Aorta (tissue), 5 donors: ENCODE results near the gene TRIM49D1. TPM values are rescaled to one million over a fixed set of nuclear protein-coding genes. Genes with fewer than 3 reads are reported as not detected.
"Not testable (repeated sequence)": the region's sequence is repeated elsewhere in the genome, so short reads cannot be mapped to it uniquely, and the experiment has no call there.

Source experiments
- ATAC-seq: fragments of 200-7000 bp; cut with Tn5 transposase; one replicate; pipeline ENCODE4 v1.9.1; 2022; ENCODE audit warnings: moderate library complexity; ENCODE audit not compliant: low FRiP score
- DNase-seq, 2 donors: peaks; one replicate each; pipeline ENCODE4 v3.0.0-alpha.2; 2020
- H3K27ac ChIP-seq, 2 donors: one replicate each; pipeline ENCODE4 v1.5.1; 2013; ENCODE audit warnings: low read length in 2 of 2, mild to moderate bottlenecking in 2 of 2, moderate library complexity in 2 of 2, control low read depth in 1 of 2, inconsistent platforms in 1 of 2, low read depth in 1 of 2
- H3K27me3 ChIP-seq, 2 donors: one replicate each; pipeline ENCODE4 v1.6.1; 2013; ENCODE audit warnings: control low read depth in 1 of 2, low read length in 1 of 2, mild to moderate bottlenecking in 1 of 2, moderate library complexity in 1 of 2; ENCODE audit not compliant: insufficient read depth in 2 of 2, control insufficient read depth in 1 of 2
- H3K36me3 ChIP-seq, 2 donors: one replicate each; pipeline ENCODE4 v1.6.1; 2013; ENCODE audit warnings: control low read depth in 1 of 2, low read length in 1 of 2, mild to moderate bottlenecking in 1 of 2; ENCODE audit not compliant: insufficient read depth in 2 of 2, control insufficient read depth in 1 of 2
- H3K4me1 ChIP-seq, 2 donors: one replicate each; pipeline ENCODE4 v1.6.1; 2013; ENCODE audit warnings: low read length in 2 of 2, control low read depth in 1 of 2, mild to moderate bottlenecking in 1 of 2, moderate library complexity in 1 of 2; ENCODE audit not compliant: insufficient read depth in 2 of 2, control insufficient read depth in 1 of 2
- H3K4me3 ChIP-seq, 2 donors: one replicate each; pipeline ENCODE4 v1.5.1; 2013; ENCODE audit warnings: low read length in 2 of 2, control low read depth in 1 of 2, mild to moderate bottlenecking in 1 of 2
- H3K9me3 ChIP-seq: one replicate; pipeline ENCODE4 v1.6.1; 2013; ENCODE audit warnings: mild to moderate bottlenecking, low read length; ENCODE audit not compliant: control insufficient read depth
- WGBS, 2 donors: extraction: QIAGEN DNeasy Blood & Tissue Kit; methylation state at CpG; one replicate each; pipeline ENCODE4 v1.1.7; 2013; 5-methylcytosine and 5-hydroxymethylcytosine counted together
- intact Hi-C, 2 donors: fragments of 100-400 bp; cut with DNase I; formaldehyde crosslinking; loops; one replicate each; pipeline versions ENCODE4 v1.14.2 to v1.15.0; 2022
- long read RNA-seq, 2 donors: library from polyadenylated mRNA; unstranded; transcript quantifications; one replicate each; pipeline ENCODE4 v2.0.0, GENCODE V29; 2020 to 2021
- polyA plus RNA-seq, 2 donors: library from polyadenylated mRNA; stranded (reverse); fragments of 200-250 nt; gene quantifications; one replicate each; pipeline ENCODE4 v1.2.3, GENCODE V29; 2013
- total RNA-seq, 2 donors: library from RNA; stranded (reverse); fragmentation: NEBNext Ultra II Directional; extraction: Animal tissue kit (Norgen Biotek cat#: 25700); gene quantifications; one replicate each; pipeline ENCODE4 v1.2.1, GENCODE V29; 2021
- donor health status: healthy with polysubstance abuse.
- donor health status: Bipolar disorder and iron deficiency.
- donor health status: DM: no; HTN: no; CAD: no.
- donor health status: DM: no; HTN: no; CAD: no.
- donor health status: DM: yes; HTN: yes; CAD: no.

The TRIM49D1 gene
- total RNA-seq (not detected), polyA plus RNA-seq (not detected)
- long read RNA-seq, donor 1 = 0 reads
- long read RNA-seq, donor 2 = 0 reads

GRCh38 chr11:89922195-89922660, at the start of gene TRIM49D1:
Gene TRIM49D1 (minus strand): TSS chr11:89922245. CDS start chr11:89917710, 4,535 bp downstream.
- Histone ChIP-seq H3K27me3 (no peaks in the 10 kb centered on the region), H3K4me3 (no peak within 1 kb of the TSS), H3K9me3 (no peaks in the 10 kb centered on the region), H3K4me1 (no peaks in the 10 kb centered on the region), H3K36me3 (no peaks in the 10 kb centered on the region), H3K27ac (no peak within 1 kb of the TSS)
- DNase-seq (no peak), ATAC-seq (no peak)
- WGBS, 2 donors = 52 to 54% methylated on average over 3 of the region's 3 CpGs
- intact Hi-C loops = no loop called here

- DNase-seq, H3K4me3 ChIP-seq, H3K4me1 ChIP-seq, H3K9me3 ChIP-seq, ATAC-seq, intact Hi-C loops, H3K36me3 ChIP-seq, H3K27ac ChIP-seq, H3K27me3 ChIP-seq: not testable (repeated sequence)
- WGBS, 2 donors = no CpG with 5 or more reads among the region's 4 CpGs
Measured at GRCh38 chr11:89965737-89966136, 43.7 kb upstream of the TRIM49D1 start, which contains the start of gene TRIM64. Gene TRIM64 (plus strand): TSS chr11:89966037. CDS start chr11:89968504, 2,467 bp downstream.

- H3K36me3 ChIP-seq, H3K4me1 ChIP-seq, H3K9me3 ChIP-seq, DNase-seq, H3K27ac ChIP-seq, intact Hi-C loops, ATAC-seq, H3K4me3 ChIP-seq, H3K27me3 ChIP-seq: not testable (repeated sequence)
- WGBS, 2 donors = 88 to 91% methylated on average over 4 of the region's 6 CpGs
Measured at GRCh38 chr11:89960833-89961232, 38.8 kb upstream of the TRIM49D1 start.

- WGBS, 2 donors = 91 to 93% methylated on average over 2 of the region's 6 CpGs
- H3K36me3 ChIP-seq, DNase-seq, H3K4me3 ChIP-seq, H3K9me3 ChIP-seq, ATAC-seq, H3K4me1 ChIP-seq, intact Hi-C loops, H3K27ac ChIP-seq, H3K27me3 ChIP-seq: not testable (repeated sequence)
Measured at GRCh38 chr11:89923764-89924163, 1.7 kb upstream of the TRIM49D1 start, which contains the start of gene TRIM49D2. Gene TRIM49D2 (plus strand): TSS chr11:89924064. CDS start chr11:89926762, 2,698 bp downstream.

GRCh38 chr11:89900809-89901208, 21.2 kb downstream of the TRIM49D1 start:
- H3K27ac ChIP-seq, DNase-seq, H3K4me3 ChIP-seq, H3K36me3 ChIP-seq, H3K4me1 ChIP-seq, intact Hi-C loops, H3K9me3 ChIP-seq, H3K27me3 ChIP-seq: not testable (repeated sequence)
- ATAC-seq = peak; percentile 40
- WGBS, 2 donors = 83 to 95% methylated on average over 1 to 10 of the region's 14 CpGs

- not testable (repeated sequence) for H3K4me3 ChIP-seq
Measured at GRCh38 chr11:89893245-89893644, 28.8 kb downstream of the TRIM49D1 start.

GRCh38 chr11:89877511-89877910, 44.5 kb downstream of the TRIM49D1 start:
- WGBS, 2 donors = 82 to 93% methylated on average over 4 to 6 of the region's 6 CpGs
- H3K4me1 ChIP-seq, H3K27ac ChIP-seq, H3K9me3 ChIP-seq, DNase-seq, H3K4me3 ChIP-seq, H3K36me3 ChIP-seq, H3K27me3 ChIP-seq, ATAC-seq, intact Hi-C loops: not testable (repeated sequence)

More at GRCh38 chr11:89893245-89893644, 28.8 kb downstream of the TRIM49D1 start:
- H3K27ac ChIP-seq, intact Hi-C loops, H3K9me3 ChIP-seq, ATAC-seq, H3K4me1 ChIP-seq, H3K36me3 ChIP-seq, DNase-seq, H3K27me3 ChIP-seq: not testable (repeated sequence)
- WGBS, 2 donors = 73 to 85% methylated on average over 2 of the region's 3 CpGs

- H3K27me3 ChIP-seq, intact Hi-C loops, H3K9me3 ChIP-seq, H3K4me1 ChIP-seq, H3K36me3 ChIP-seq, ATAC-seq, H3K27ac ChIP-seq, DNase-seq, H3K4me3 ChIP-seq: not testable (repeated sequence)
- 56 to 88% methylated on average over 2 of the region's 2 CpGs for WGBS, 2 donors
Measured at GRCh38 chr11:89872588-89872987, 49.5 kb downstream of the TRIM49D1 start.

- ATAC-seq, H3K27me3 ChIP-seq, H3K36me3 ChIP-seq, H3K9me3 ChIP-seq, H3K27ac ChIP-seq, H3K4me1 ChIP-seq, H3K4me3 ChIP-seq, intact Hi-C loops: not testable (repeated sequence)
- WGBS, 2 donors = 0 to 9% methylated on average over 6 to 11 of the region's 35 CpGs
- peak; percentile 27 to 32 for DNase-seq
Measured at GRCh38 chr11:89865223-89865622, 56.8 kb downstream of the TRIM49D1 start.
